HepG2 (cell line): ENCODE results near the gene LTBR. TPM values are rescaled to one million over a fixed set of nuclear protein-coding genes. Genes with fewer than 3 reads are reported as not detected.
A peak's percentile ranks its signal among the peaks of the same experiment; 100 is the strongest.

Experiments used
- CHD4 ChIP-seq: fragments of 200-600 bp; sonication (generic); IDR thresholded peaks from 2 replicates; pipeline ENCODE4 v1.7.0; 2017; ENCODE audit warnings: mild to moderate bottlenecking, low read length, borderline replicate concordance
- DMAP1 ChIP-seq: IDR thresholded peaks from 2 replicates; pipeline ENCODE4 v1.6.1; 2016
- EED ChIP-seq: sonication (generic); formaldehyde crosslinking; IDR thresholded peaks from 2 replicates; pipeline ENCODE4 v1.5.0; 2020; ENCODE audit warnings: mild to moderate bottlenecking, missing genetic modification reagents
- FOXA1 ChIP-seq, 2 experiments: fragments of 450-650 bp in 1 of 2; sonication (generic) in 1 of 2; formaldehyde crosslinking in 1 of 2; IDR thresholded peaks; 2 replicates each; pipeline versions ENCODE4 v1.4.0 to v1.6.1; 2016 to 2020; ENCODE audit warnings: missing genetic modification reagents in 1 of 2
- GATAD2A ChIP-seq: IDR thresholded peaks from 2 replicates; pipeline ENCODE4 v1.6.1; 2016
- GPN1 ChIP-seq: sonication (generic); formaldehyde crosslinking; IDR thresholded peaks from 2 replicates; pipeline ENCODE4 v1.5.1; 2020; ENCODE audit warnings: missing genetic modification reagents, borderline replicate concordance
- HDAC6 ChIP-seq: fragments of 200-600 bp; sonication (generic); IDR thresholded peaks from 2 replicates; pipeline ENCODE4 v1.7.0; 2017; ENCODE audit warnings: mild to moderate bottlenecking, antibody characterized with exemption, low read length, low read depth
- ISL2 ChIP-seq: sonication (generic); formaldehyde crosslinking; IDR thresholded peaks from 2 replicates; pipeline ENCODE4 v1.5.0; 2020; ENCODE audit warnings: missing genetic modification reagents
- KDM5A ChIP-seq: fragments of 200-600 bp; sonication (generic); IDR thresholded peaks from 2 replicates; pipeline ENCODE4 v1.7.0; 2018; ENCODE audit warnings: antibody characterized with exemption, mild to moderate bottlenecking, low read length, borderline replicate concordance
- MBNL3 ChIP-seq: fragments of 250-450 bp; sonication (Bioruptor Pico); conservative IDR thresholded peaks from 2 replicates; pipeline ENCODE4 v1.8.0; 2022; ENCODE audit warnings: mild to moderate bottlenecking, inconsistent platforms
- NFATC3 ChIP-seq: sonication (generic); formaldehyde crosslinking; IDR thresholded peaks from 2 replicates; pipeline ENCODE4 v1.5.1; 2020; ENCODE audit warnings: mild to moderate bottlenecking, missing genetic modification reagents
- PHF5A ChIP-seq: IDR thresholded peaks from one replicate; pipeline ENCODE4 v1.6.1; 2018; ENCODE audit warnings: low read depth, missing genetic modification reagents; ENCODE audit not compliant: unreplicated experiment
- SALL2 ChIP-seq: sonication (generic); formaldehyde crosslinking; IDR thresholded peaks from 2 replicates; pipeline ENCODE4 v1.8.1; 2023; ENCODE audit warnings: mild to moderate bottlenecking, missing genetic modification reagents, inconsistent platforms
- SNAI1 ChIP-seq: sonication (generic); formaldehyde crosslinking; IDR thresholded peaks from 2 replicates; pipeline ENCODE4 v1.5.0; 2020; ENCODE audit warnings: mild to moderate bottlenecking, missing genetic modification reagents, borderline replicate concordance
- TOPORS ChIP-seq: sonication (generic); formaldehyde crosslinking; IDR thresholded peaks from 2 replicates; pipeline ENCODE4 v1.8.0; 2023; ENCODE audit warnings: mild to moderate bottlenecking, missing genetic modification reagents
- ZBTB8A ChIP-seq: sonication (generic); formaldehyde crosslinking; IDR thresholded peaks from 2 replicates; pipeline ENCODE4 v1.4.0; 2020; ENCODE audit warnings: mild to moderate bottlenecking, low read depth, missing genetic modification reagents, borderline replicate concordance
- ZFP90 ChIP-seq: sonication (generic); formaldehyde crosslinking; IDR thresholded peaks from 2 replicates; pipeline ENCODE4 v1.8.0; 2022; ENCODE audit warnings: missing genetic modification reagents, mild to moderate bottlenecking, inconsistent platforms, borderline replicate concordance
- ZNF143 ChIP-seq: sonication (generic); formaldehyde crosslinking; IDR thresholded peaks from 2 replicates; pipeline ENCODE4 v1.4.0; 2020; ENCODE audit warnings: missing genetic modification reagents
- ZNF230 ChIP-seq: sonication (generic); formaldehyde crosslinking; IDR thresholded peaks from 2 replicates; pipeline ENCODE4 v1.4.0; 2020; ENCODE audit warnings: mild to moderate bottlenecking, missing genetic modification reagents
- ZNF292 ChIP-seq: sonication (generic); formaldehyde crosslinking; IDR thresholded peaks from 2 replicates; pipeline ENCODE4 v1.8.1; 2022; ENCODE audit warnings: mild to moderate bottlenecking, low read depth, missing genetic modification reagents, borderline replicate concordance
- ZNF317 ChIP-seq: sonication (generic); formaldehyde crosslinking; IDR thresholded peaks from 2 replicates; pipeline ENCODE4 v1.5.0; 2020; ENCODE audit warnings: mild to moderate bottlenecking, missing genetic modification reagents
- ZNF367 ChIP-seq: sonication (generic); formaldehyde crosslinking; IDR thresholded peaks from 2 replicates; pipeline ENCODE4 v1.4.0; 2020; ENCODE audit warnings: missing genetic modification reagents, borderline replicate concordance
- ZNF7 ChIP-seq: IDR thresholded peaks from 2 replicates; pipeline ENCODE4 v1.6.1; 2016; ENCODE audit warnings: missing biosample characterization, missing genetic modification reagents
- polyA plus RNA-seq, 8 experiments: library from polyadenylated mRNA; depleted of rRNA in 3 of 8; stranded (reverse) in 7 of 8; unstranded in 1 of 8; fragments of >200 nt; fragmentation: Illumina TruSeq in 4 of 8; extraction: Trizol in 4 of 8; gene quantifications; 2 replicates each; pipeline versions ENCODE4 v1.2.1 to v1.2.3, GENCODE V29; 2011 to 2016; ENCODE audit warnings: low read depth in 4 of 8, missing spikeins in 1 of 8, mixed read lengths in 1 of 8; ENCODE audit not compliant: insufficient read depth in 1 of 8
- total RNA-seq, 5 experiments: library from RNA; depleted of rRNA; stranded (reverse); fragments of >200 nt; fragmentation: Illumina TruSeq; extraction: Trizol; gene quantifications; 2 replicates each; pipeline ENCODE4 v1.2.3, GENCODE V29; 2016; ENCODE audit warnings: low read depth in 1 of 5
- TF ChIP-seq, protein P1 (sequence below), 2 experiments: sonication (generic) in 1 of 2; formaldehyde crosslinking in 1 of 2; IDR thresholded peaks; 2 replicates each; pipeline versions ENCODE4 v1.6.1 to v1.9.0; 2014 to 2022; ENCODE audit warnings: antibody characterized with exemption in 1 of 2, borderline replicate concordance in 1 of 2, inconsistent platforms in 1 of 2, low read depth in 1 of 2, missing genetic modification reagents in 1 of 2
- TF ChIP-seq, protein P2 (sequence below): sonication (generic); formaldehyde crosslinking; IDR thresholded peaks from 2 replicates; pipeline ENCODE4 v1.4.0; 2020; ENCODE audit warnings: missing genetic modification reagents, low read depth, mild to moderate bottlenecking, borderline replicate concordance

LTBR gene
- total and polyA plus RNA-seq, 2 of the 13 experiments (the other 11 are each of a cell fraction or from before 2014, with no cell fraction given), result 31.4 to 34.8 TPM

DNA sequence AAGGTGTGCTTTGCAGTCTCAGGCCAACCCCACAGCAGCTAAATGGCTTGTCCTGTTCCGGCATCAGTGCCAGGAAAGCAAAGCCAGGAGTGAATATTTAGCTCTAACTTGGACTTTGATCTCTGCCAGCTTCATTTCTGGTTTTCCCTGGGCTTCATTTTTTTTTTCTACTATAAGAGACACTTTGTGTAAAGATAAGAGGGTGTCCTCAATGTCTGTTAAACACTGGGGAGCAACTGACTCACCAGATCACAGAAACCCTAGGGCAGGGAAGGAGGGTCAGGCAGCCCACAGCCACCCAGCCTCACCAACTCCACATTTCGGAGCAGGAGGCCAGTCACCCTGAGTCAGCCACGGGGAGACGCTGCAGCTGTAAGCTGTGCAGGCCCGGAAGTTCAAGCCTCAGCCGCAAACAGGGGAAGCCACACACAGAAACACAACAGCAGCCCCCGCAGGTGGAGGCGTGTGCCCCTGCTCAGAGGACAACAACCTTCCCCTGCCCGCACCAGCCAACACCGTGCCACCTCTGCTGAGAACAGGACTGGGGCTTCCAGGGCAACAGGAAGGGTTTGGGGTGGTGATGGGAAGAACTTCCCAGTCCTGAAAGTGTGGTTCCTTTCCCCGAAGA lies 48.4 kb upstream of the LTBR start (continued):
- TF ChIP-seq ZBTB8A (CRISPR knock-in tag), result no peak
- TF ChIP-seq, protein P1, sequence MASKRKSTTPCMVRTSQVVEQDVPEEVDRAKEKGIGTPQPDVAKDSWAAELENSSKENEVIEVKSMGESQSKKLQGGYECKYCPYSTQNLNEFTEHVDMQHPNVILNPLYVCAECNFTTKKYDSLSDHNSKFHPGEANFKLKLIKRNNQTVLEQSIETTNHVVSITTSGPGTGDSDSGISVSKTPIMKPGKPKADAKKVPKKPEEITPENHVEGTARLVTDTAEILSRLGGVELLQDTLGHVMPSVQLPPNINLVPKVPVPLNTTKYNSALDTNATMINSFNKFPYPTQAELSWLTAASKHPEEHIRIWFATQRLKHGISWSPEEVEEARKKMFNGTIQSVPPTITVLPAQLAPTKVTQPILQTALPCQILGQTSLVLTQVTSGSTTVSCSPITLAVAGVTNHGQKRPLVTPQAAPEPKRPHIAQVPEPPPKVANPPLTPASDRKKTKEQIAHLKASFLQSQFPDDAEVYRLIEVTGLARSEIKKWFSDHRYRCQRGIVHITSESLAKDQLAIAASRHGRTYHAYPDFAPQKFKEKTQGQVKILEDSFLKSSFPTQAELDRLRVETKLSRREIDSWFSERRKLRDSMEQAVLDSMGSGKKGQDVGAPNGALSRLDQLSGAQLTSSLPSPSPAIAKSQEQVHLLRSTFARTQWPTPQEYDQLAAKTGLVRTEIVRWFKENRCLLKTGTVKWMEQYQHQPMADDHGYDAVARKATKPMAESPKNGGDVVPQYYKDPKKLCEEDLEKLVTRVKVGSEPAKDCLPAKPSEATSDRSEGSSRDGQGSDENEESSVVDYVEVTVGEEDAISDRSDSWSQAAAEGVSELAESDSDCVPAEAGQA (IDR thresholded peaks at IDR 0.05; ENCODE audit: low read depth), result no peak
- TF ChIP-seq, protein P1 (CRISPR knock-in tag; IDR thresholded peaks at IDR 0.05; ENCODE audit: borderline replicate concordance), result no peak
- TF ChIP-seq SNAI1 (CRISPR knock-in tag), result no peak
- no peak for TF ChIP-seq ZNF7 (CRISPR knock-in tag)
- TF ChIP-seq TOPORS (CRISPR knock-in tag), result 0 out of 2 replicates have a peak, but pooled peaks have one; percentile 27
- TF ChIP-seq ZNF367 (CRISPR knock-in tag), result no peak
- no peak for TF ChIP-seq ZNF230
- TF ChIP-seq, protein P2, sequence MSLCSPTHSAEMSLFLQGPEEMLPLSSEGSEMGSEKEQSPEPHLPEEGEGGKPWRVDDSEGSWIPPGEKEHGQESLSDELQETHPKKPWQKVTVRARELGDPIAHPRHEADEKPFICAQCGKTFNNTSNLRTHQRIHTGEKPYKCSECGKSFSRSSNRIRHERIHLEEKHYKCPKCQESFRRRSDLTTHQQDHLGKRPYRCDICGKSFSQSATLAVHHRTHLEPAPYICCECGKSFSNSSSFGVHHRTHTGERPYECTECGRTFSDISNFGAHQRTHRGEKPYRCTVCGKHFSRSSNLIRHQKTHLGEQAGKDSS (CRISPR knock-in tag), result no peak
- TF ChIP-seq NFATC3 (CRISPR knock-in tag), result no peak
- TF ChIP-seq ZNF317 (CRISPR knock-in tag), result 0 out of 2 replicates have a peak, but pooled peaks have one; percentile 35
- peak; percentile 64 for TF ChIP-seq PHF5A
- TF ChIP-seq KDM5A, result no peak; the same call in 1 of the 2 replicates
- no peak; the same call in 1 of the 2 replicates for TF ChIP-seq ZNF143 (CRISPR knock-in tag)
- no peak for TF ChIP-seq MBNL3 (CRISPR knock-in tag)
- peak; percentile 25; the same call in 1 of the 2 replicates for TF ChIP-seq ZFP90
- no peak for TF ChIP-seq GPN1 (CRISPR knock-in tag)
- TF ChIP-seq FOXA1 (IDR thresholded peaks at IDR 0.05), result no peak
- TF ChIP-seq FOXA1 (CRISPR knock-in tag; IDR thresholded peaks at IDR 0.05), result no peak; the same call in 1 of the 2 replicates
- TF ChIP-seq ISL2 (CRISPR knock-in tag), result no peak; the same call in 1 of the 2 replicates
- no peak; the same call in 1 of the 2 replicates for TF ChIP-seq EED (CRISPR knock-in tag)
- TF ChIP-seq ZNF292 (CRISPR knock-in tag), result peak; percentile 43; the same call in 1 of the 2 replicates
- TF ChIP-seq HDAC6, result no peak
- TF ChIP-seq DMAP1 (CRISPR knock-in tag), result no peak; the same call in 1 of the 2 replicates
- TF ChIP-seq SALL2 (CRISPR knock-in tag), result no peak
- no peak for TF ChIP-seq CHD4
- peak; percentile 58 for TF ChIP-seq GATAD2A (CRISPR knock-in tag)
